ENCODE results near the gene SUSD2.
"Not testable (repeated sequence)": the region's sequence is repeated elsewhere in the genome, so short reads cannot be mapped to it uniquely, and the experiment has no call there.

The SUSD2 gene

GRCh38 chr22:24181088-24181995 lies at the start of gene SUSD2:
TSS of gene SUSD2 (plus strand) at chr22:24181487. CDS start at chr22:24181520, 33 bp downstream.
- H3K4me3 ChIP-seq (ENCODE audit: low read length) = no peak within 1 kb of the TSS
- TF ChIP-seq ZNF274 (IDR thresholded peaks at IDR 0.05; ENCODE audit: low read depth, low read length) = no peak

- H3K4me3 ChIP-seq (ENCODE audit: low read length) = no peak overlapping the region
- TF ChIP-seq ZNF274 (IDR thresholded peaks at IDR 0.05; ENCODE audit: low read depth, low read length) = no peak
Observed at GRCh38 chr22:24133187-24133965, 47.9 kb upstream of the SUSD2 start.

- no peak for TF ChIP-seq ZNF274 (IDR thresholded peaks at IDR 0.05; ENCODE audit: low read depth, low read length)
- no peak overlapping the region for H3K4me3 ChIP-seq (ENCODE audit: low read length)
Observed at GRCh38 chr22:24134090-24134846, 47.0 kb upstream of the SUSD2 start.

GRCh38 chr22:24136533-24136932 lies 44.8 kb upstream of the SUSD2 start:
- not testable (repeated sequence) for H3K4me3 ChIP-seq (ENCODE audit: low read length)

DNA sequence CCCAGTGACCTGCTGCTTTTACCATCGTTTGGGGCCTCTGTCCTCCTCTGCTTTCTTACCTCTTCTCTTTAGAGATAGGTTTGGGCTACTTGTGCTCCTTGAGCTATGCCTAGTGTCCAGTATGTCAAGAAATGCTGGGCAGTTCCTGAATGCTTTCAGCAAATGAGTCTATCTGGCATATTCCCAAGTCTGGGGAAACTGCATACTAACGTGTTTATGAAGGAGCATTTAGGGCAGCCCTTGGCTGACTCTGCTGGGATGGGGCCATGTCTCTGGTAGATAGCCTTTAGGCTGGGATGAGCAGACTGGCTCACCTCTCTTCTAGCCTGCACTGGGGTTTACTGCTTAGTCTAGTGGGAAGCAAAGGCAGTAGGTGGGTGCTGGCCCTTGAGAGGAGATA lies 43.7 kb upstream of the SUSD2 start:
- no peak for TF ChIP-seq ZNF274 (IDR thresholded peaks at IDR 0.05; ENCODE audit: low read depth, low read length)
- H3K4me3 ChIP-seq (ENCODE audit: low read length) = no peak overlapping the region

DNA sequence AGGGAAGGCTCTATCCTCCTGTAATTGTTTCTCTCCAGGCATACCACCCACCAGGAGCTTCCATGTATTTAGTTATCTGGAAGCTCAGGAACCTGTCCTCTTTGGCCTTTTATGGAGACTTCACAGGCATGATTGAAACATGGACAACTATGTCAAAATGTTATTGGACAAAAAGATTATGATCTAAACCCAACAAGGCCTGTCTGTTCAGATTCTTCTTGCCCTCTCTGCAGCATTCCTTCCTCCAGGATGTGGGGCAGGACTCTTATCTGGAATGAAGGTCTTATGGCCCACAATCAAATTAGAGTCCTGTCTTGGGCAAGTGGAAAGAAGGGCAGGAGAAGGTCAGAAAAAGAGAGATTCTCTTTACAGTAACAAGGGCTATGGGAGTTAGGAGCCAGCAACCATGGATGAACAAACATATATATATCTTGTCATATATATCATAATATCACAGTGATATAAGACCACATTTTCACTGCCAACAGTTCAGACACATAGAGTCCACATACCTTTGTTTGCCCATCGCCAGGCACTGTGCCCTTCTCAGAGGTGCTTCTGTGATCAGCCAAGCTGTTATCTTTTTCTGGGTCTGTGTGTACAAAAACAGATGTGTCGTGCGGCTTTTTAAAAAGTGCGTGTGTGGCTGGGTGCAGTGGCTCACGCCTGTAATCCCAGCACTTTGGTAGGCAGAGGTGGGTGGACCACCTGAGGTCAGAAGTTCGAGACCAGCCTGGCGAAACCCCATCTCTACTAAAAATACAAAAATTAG lies 42.5 kb upstream of the SUSD2 start:
- no peak for TF ChIP-seq ZNF274 (IDR thresholded peaks at IDR 0.05; ENCODE audit: low read depth, low read length)
- no peak overlapping the region for H3K4me3 ChIP-seq (ENCODE audit: low read length)

- no peak for TF ChIP-seq ZNF274 (IDR thresholded peaks at IDR 0.05; ENCODE audit: low read depth, low read length)
- no peak overlapping the region for H3K4me3 ChIP-seq (ENCODE audit: low read length)
Observed at GRCh38 chr22:24140357-24140756, 40.9 kb upstream of the SUSD2 start.

- no peak for TF ChIP-seq ZNF274 (IDR thresholded peaks at IDR 0.05; ENCODE audit: low read depth, low read length)
- no peak overlapping the region for H3K4me3 ChIP-seq (ENCODE audit: low read length)
Observed at GRCh38 chr22:24141586-24141985, 39.7 kb upstream of the SUSD2 start.

- no peak for TF ChIP-seq ZNF274 (IDR thresholded peaks at IDR 0.05; ENCODE audit: low read depth, low read length)
- no peak overlapping the region for H3K4me3 ChIP-seq (ENCODE audit: low read length)
Observed at GRCh38 chr22:24142241-24142640, 39.0 kb upstream of the SUSD2 start.

DNA sequence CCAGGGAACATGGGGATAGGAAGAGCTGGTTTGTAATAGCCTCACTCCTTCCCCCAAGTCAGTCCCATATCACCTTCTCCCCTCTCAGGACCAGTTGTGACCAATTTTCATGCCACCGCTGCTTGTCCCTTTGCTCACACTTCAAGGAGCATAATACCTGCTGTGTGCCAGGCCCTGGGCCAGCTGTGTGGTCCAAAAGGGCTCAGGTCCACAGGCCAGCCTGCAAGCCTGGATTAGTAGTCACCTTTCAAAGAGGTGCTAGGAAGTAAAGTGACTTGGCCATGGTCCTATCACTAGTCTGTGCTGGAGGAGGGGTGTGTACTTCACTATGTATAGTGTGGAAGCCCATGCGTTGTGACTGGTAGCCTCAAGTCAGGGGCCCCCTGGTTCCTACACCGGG lies 38.5 kb upstream of the SUSD2 start:
- no peak overlapping the region for H3K4me3 ChIP-seq (ENCODE audit: low read length)
- no peak for TF ChIP-seq ZNF274 (IDR thresholded peaks at IDR 0.05; ENCODE audit: low read depth, low read length)

GRCh38 chr22:24144056-24144777 lies 37.1 kb upstream of the SUSD2 start:
- no peak for TF ChIP-seq ZNF274 (IDR thresholded peaks at IDR 0.05; ENCODE audit: low read depth, low read length)

GRCh38 chr22:24144778-24145085 lies 36.6 kb upstream of the SUSD2 start:
- TF ChIP-seq ZNF274 (IDR thresholded peaks at IDR 0.05; ENCODE audit: low read depth, low read length) = no peak
- no peak overlapping the region for H3K4me3 ChIP-seq (ENCODE audit: low read length)

More at GRCh38 chr22:24144056-24144777, 37.1 kb upstream of the SUSD2 start:
- no peak overlapping the region for H3K4me3 ChIP-seq (ENCODE audit: low read length)
